NCI-H2029 treated with DMSO at 0.1 percent for 48 hours (cell line): ENCODE results near the gene SH3D19.
"Not testable (repeated sequence)": the region's sequence is repeated elsewhere in the genome, so short reads cannot be mapped to it uniquely, and the experiment has no call there.

Experiments
- DNase-seq: peaks from one replicate; lab custom pipeline; 2025; lab: John Stamatoyannopoulos, UW

Gene SH3D19

DNA sequence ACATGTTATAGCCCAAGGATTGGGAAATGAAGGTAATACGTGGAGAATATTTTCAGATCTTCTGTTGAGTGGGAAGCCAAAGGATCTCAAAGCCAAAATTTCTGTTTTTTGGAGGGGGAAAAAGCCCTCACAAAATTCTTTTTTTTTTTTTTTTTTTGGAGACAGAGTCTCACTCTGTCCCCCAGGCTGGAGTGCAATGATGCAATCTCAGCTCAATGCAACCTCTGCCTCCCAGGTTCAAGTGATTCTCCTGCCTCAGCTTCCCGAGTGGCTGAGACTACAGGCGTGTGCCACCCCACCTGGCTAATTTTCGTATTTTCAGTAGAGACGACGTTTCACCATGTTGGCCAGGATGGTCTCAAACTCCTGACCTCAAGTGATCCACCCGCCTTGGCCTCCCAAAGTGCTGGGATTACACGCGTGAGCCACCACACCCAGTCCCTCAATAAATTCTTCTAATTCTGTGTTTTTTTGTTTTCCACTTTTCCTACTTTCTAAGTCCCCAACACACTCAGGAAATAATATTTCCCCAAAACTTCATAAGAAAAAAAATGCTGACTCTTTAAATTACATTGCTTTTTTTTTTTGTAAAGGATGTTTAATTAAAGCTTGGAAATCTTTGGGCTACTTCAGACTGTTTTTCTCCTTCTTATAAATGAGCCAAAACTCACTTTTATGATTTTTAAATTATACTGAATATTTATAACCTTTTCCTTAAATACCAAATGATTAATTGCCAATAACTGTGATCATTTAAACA is 174.4 kb downstream of the SH3D19 start:
- DNase-seq = no peak

GRCh38 chr4:151148261-151148660 is 177.1 kb downstream of the SH3D19 start:
- no peak for DNase-seq

GRCh38 chr4:151147000-151147399 is 178.4 kb downstream of the SH3D19 start:
- DNase-seq = no peak

DNA sequence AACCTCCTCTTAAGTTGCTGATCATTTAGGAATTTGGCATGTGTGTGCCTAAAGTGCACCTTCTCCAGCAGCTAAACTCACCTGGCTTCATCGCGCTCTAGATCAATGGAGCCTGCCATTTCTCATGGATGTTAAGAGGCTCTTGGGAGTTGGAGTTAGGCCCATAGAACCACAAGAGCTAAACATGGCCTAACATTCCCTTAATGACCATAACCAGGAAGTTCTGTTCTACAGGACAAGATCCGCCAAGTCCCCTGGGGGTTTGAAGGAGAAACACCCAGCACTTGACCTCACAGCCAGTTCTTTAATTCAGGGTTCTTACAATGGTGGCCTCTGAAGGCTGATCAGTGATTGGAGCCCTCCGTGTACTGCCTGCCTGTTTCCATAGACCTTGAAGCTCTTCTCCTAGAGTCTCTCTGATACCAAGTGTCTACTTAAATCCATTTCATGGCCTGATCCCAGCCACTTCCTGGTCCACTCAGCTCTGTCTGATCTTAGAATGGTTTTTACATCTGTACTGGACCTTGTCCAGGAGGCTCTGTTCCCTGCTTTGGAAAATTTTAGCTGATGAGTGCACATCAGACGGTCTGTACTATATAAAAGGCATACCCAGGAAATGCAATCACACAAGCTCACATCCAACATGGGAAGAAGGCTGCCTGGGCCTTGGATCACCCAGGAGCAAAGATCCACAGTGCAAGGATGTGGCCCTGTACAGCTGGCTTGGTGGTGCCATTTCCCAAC is 180.9 kb downstream of the SH3D19 start:
- peak; percentile 14 for DNase-seq

- no peak for DNase-seq
These were observed 181.6 kb downstream of the SH3D19 start for GRCh38 chr4:151143811-151144210.

DNA sequence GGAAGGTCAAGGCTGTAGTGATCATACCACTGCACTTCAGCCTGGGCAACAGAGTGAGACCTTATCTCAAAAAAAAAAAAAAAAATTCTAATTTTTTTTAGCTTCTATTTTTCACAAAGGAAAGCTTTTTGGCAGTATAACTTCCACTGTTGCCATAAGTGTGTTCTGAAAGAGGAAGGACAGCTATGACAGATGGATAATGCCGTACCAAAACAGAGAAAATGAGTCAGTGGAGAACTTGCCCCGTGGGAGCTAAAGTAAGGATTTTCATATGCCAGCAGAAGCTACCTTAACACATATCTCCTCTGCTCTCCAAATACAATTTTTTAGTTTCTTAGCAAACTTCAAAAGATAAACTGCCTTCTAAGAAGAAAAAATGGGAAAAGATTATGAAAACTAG is 182.2 kb downstream of the SH3D19 start:
- DNase-seq = no peak

DNA sequence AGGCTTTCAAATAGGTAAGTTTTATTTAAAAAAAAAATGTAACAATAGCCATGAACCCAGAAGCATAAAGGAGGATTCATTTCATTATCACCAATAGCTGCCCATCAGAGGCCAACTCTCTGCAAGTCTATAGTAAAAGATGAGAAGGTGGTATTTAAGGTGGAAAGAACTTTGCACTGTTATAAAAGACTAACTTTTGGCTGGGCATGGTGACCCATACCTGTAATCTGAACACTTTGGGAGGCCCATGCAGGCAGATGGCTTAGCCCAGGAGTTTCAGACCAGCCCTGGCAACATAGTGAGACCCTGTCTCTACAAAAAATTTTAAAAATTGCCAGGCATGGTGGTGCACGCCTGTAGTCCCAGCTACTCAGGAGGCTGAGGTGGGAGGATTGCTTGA is 182.6 kb downstream of the SH3D19 start:
- no peak for DNase-seq

GRCh38 chr4:151139814-151140213 is 185.6 kb downstream of the SH3D19 start:
- DNase-seq = no peak

DNA sequence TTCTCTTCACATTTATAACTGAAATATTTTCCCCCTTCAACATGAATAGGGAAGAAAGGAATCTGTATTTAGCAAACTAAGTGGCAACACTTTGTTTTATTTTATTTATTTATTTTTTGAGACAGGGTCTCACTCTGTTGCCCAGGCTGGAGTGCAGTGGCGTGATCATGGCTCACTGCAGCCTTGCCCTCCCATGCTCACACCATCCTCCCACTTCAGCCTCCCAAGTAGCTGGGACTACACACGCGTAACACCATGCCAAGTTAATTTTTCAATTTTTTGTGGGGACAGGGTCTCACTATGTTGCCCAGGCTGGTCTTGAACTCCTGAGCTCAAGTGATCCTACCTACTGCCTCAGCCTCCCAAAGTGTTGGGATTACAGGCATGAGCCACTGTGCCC is 189.4 kb downstream of the SH3D19 start:
- DNase-seq = not testable (repeated sequence)

DNA sequence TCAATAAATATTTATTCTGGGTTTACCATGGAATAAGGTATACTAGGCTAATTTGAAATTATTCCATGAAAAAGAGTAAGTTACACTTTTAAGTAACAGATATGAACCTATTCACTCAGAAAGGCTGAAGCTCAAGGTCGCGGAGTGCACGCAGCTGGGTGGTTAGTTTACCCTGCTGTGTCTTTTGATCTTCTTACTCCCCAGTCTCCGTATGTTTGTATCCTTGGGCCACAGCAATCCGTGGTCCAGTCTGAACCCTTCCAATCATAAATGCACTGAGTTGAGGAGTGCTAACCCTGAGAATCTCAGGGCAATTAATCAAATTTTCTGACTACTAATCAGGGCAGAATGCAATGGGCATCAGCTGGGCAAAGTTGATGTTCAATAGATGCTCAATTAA is 192.1 kb downstream of the SH3D19 start:
- DNase-seq = no peak

DNA sequence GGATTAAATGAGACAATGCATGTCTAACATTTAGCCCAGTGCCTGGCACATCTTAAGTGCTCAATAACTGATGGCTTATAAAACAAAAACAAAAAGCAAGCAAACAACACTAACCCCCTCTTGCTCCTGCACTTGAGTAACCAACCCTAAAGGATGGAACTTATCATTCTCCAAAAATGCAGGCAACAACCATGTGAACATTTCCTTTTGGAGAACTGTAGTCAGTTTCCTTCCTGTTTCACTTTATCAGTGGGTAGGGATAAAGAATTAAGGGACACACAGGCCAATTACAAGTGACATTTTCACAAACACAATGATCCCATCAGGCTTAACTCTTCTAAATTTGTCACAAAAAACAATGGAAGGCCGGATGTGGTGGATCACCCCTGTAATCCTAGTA is 195.6 kb downstream of the SH3D19 start:
- DNase-seq = no peak

- DNase-seq = peak; percentile 59
These were observed 207.9 kb downstream of the SH3D19 start for GRCh38 chr4:151117371-151117962.

DNA sequence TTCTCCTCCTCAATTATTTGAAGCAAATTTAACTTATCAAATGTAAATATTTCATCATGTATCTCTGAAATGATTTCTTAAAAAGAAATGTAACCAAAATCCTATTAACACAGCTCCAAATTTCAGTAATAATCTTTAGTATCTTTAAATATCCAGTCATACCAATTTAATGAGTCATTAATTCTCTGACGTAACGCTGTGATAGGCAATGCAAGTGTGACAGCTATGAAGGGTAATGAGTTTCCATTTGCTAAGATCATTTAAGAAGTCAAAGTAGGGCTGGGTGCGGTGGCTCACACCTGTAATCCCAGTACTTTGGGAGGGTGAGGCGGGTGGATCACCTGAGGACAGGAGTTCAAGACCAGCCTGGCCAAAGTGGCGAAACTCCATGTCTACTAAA is 210.4 kb downstream of the SH3D19 start:
- no peak for DNase-seq

- DNase-seq = no peak
These were observed 211.1 kb downstream of the SH3D19 start for GRCh38 chr4:151114338-151114737.

GRCh38 chr4:151110236-151110635 is 215.2 kb downstream of the SH3D19 start:
- no peak for DNase-seq

GRCh38 chr4:151107063-151107462 is 218.3 kb downstream of the SH3D19 start:
- DNase-seq = no peak

GRCh38 chr4:151105454-151106032 is 219.9 kb downstream of the SH3D19 start:
- no peak for DNase-seq

- no peak for DNase-seq
These were observed 220.8 kb downstream of the SH3D19 start for GRCh38 chr4:151104621-151105020.

- DNase-seq = no peak
These were observed 221.6 kb downstream of the SH3D19 start for GRCh38 chr4:151103758-151104157.

DNA sequence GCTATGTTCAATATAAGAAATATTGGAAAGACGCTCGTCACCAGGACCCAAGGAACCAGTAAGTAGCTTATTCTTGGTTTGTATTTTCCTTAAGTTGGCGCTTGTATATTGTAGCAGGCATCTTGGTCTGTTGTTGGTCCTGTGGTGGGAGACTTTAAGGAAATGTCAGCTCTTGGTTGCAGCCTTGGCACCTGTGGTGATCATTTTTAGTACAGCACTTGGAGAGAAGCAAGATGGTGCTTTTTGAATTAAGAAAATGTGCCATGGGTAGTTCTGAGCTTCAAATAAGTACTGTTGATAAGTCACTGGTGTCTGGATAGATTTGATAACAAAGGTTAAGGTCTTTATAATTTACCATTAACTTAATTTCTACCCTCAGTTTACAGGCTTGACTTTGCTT is 224.9 kb downstream of the SH3D19 start:
- no peak for DNase-seq

DNA sequence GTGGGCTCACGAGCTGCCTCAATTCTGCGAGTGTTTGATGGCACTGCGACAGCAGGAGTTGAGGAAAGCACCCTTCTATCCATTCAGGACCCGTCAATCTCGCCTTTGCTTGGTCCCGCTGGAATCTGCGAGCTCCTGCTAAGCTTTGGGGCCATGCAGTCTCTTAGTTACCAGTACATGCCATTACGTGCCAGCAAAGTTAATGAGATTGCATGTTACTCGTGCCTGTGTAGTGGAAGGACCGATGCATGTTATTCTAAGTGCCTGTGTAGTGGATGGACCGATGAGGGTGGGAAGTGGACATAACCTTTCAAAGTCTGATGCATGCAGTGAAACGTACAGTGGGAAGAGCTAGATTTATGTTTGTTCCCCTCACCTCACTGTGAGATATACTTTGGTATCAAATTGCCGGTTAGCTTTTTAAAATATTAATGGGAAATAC is 225.4 kb downstream of the SH3D19 start:
- no peak for DNase-seq

- DNase-seq = peak; percentile 83
These were observed 226.0 kb downstream of the SH3D19 start, which contains the start of gene RPS3A for GRCh38 chr4:151099229-151099975. Gene RPS3A, plus strand, starts transcription at chr4:151099628. Its CDS starts 25 bp downstream, at chr4:151099653.
